Caco-2 (cell line): ENCODE data around the gene RRH. TPM values are rescaled to one million over a fixed set of nuclear protein-coding genes. Genes with fewer than 3 reads are reported as not detected.

Source experiments
- BruUV-seq: library from RNA; stranded (reverse); fragments of 400-500 nt; replicated peaks from 2 replicates; lab custom pipeline; 2021; lab: Mats Ljungman, UMichigan
- CTCF ChIA-PET: fragments of 300-600 bp; sonication (Branson Sonifier 250); formaldehyde crosslinking; loops from one replicate; lab custom pipeline; 2022; ENCODE audit warnings: antibody characterized with exemption; lab: Charles Lee
- POLR2A ChIA-PET: fragments of 300-600 bp; sonication (Branson Sonifier 250); formaldehyde crosslinking; loops from one replicate; lab custom pipeline; 2022; ENCODE audit warnings: antibody characterized with exemption; lab: Charles Lee
- DNase-seq, 2 experiments: peaks; one replicate each; pipeline versions ENCODE4 v3.0.0 to v3.0.0-alpha.2; 2020 to 2022
- H3K27me3 ChIP-seq: replicated peaks from 2 replicates; pipeline ENCODE4 v1.6.0; 2011; ENCODE audit warnings: low read length; ENCODE audit not compliant: control insufficient read depth, insufficient read depth
- H3K36me3 ChIP-seq: 2 replicates; pipeline ENCODE4 v1.5.1; 2011; ENCODE audit warnings: low read length; ENCODE audit not compliant: control insufficient read depth, insufficient read depth
- H3K4me1 ChIP-seq: fragments of 250-450 bp; sonication (Bioruptor Pico); 2 replicates; pipeline ENCODE4 v1.5.1; 2020; ENCODE audit warnings: mild to moderate bottlenecking
- H3K4me3 ChIP-seq: 2 replicates; pipeline ENCODE4 v1.5.1; 2011; ENCODE audit warnings: low read depth, mild to moderate bottlenecking, control low read depth, low read length
- H3K9me3 ChIP-seq: fragments of 250-450 bp; sonication (Bioruptor Pico); 2 replicates; pipeline ENCODE4 v1.5.1; 2020; ENCODE audit warnings: mild to moderate bottlenecking, moderate library complexity
- H3K27ac Mint-ChIP-seq: one replicate; pipeline ENCODE4 v1.8.0; 2022; ENCODE audit warnings: mixed read lengths; ENCODE audit not compliant: unreplicated experiment
- H3K27me3 Mint-ChIP-seq: one replicate; pipeline ENCODE4 v1.8.0; 2022; ENCODE audit warnings: mixed read lengths; ENCODE audit not compliant: insufficient read depth, unreplicated experiment
- H3K36me3 Mint-ChIP-seq: one replicate; pipeline ENCODE4 v1.8.0; 2022; ENCODE audit warnings: mild to moderate bottlenecking, mixed read lengths; ENCODE audit not compliant: insufficient read depth, unreplicated experiment
- H3K4me1 Mint-ChIP-seq: one replicate; pipeline ENCODE4 v1.8.0; 2022; ENCODE audit warnings: low read depth, mixed read lengths; ENCODE audit not compliant: unreplicated experiment
- H3K4me3 Mint-ChIP-seq: one replicate; pipeline ENCODE4 v1.8.0; 2022; ENCODE audit warnings: mild to moderate bottlenecking, moderate library complexity, mixed read lengths; ENCODE audit not compliant: unreplicated experiment
- H3K9me3 Mint-ChIP-seq: one replicate; pipeline ENCODE4 v1.8.0; 2022; ENCODE audit warnings: mixed read lengths; ENCODE audit not compliant: unreplicated experiment
- CTCF ChIP-seq, 2 experiments: fragments of 200-600 bp in 1 of 2; IDR thresholded peaks; 1 replicate in 1 of 2; 2 replicates in 1 of 2; pipeline versions ENCODE4 v1.5.1 to v1.8.0; 2011 to 2022; ENCODE audit warnings: antibody characterized with exemption in 1 of 2, control low read depth in 1 of 2, inconsistent platforms in 1 of 2, low read depth in 1 of 2, low read length in 1 of 2, mild to moderate bottlenecking in 1 of 2, moderate library complexity in 1 of 2; ENCODE audit not compliant: insufficient read depth in 1 of 2, severe bottlenecking in 1 of 2, unreplicated experiment in 1 of 2
- intact Hi-C: fragments of 100-400 bp; cut with micrococcal nuclease; formaldehyde crosslinking; loops from one replicate; pipeline ENCODE4 v1.10.0; 2022; ENCODE audit not compliant: unreplicated experiment
- total RNA-seq: library from RNA; stranded (reverse); gene quantifications from 2 replicates; pipeline ENCODE4 v1.2.3, GENCODE V29; 2022

The RRH gene
- total RNA-seq, 1 experiment from 2014 or later: 0.34 TPM

GRCh38 chr4:109879636-109880314 is 52.0 kb downstream of the RRH start:
- Histone ChIP-seq H3K4me3 (no peak overlapping the region), H3K9me3 (no peaks in the 10 kb centered on the region), H3K36me3 (no peaks in the 10 kb centered on the region), H3K4me1 (no peaks in the 10 kb centered on the region), H3K27me3 (no peaks in the 10 kb centered on the region; the same call in 1 of the 2 replicates)
- Mint-ChIP-seq H3K4me3 (no peak overlapping the region), H3K27me3 (peaks cover 4% of the 10 kb centered on the region), H3K27ac (no peak overlapping the region), H3K36me3 (no peaks in the 10 kb centered on the region), H3K9me3 (no peaks in the 10 kb centered on the region), H3K4me1 (no peaks in the 10 kb centered on the region)
- intact Hi-C loops: no loop called here
- no peak for TF ChIP-seq CTCF (IDR thresholded peaks at IDR 0.05; ENCODE audit: insufficient read depth in 1 of 2, low read depth in 1 of 2, low read length in 1 of 2, severe bottlenecking in 1 of 2, unreplicated experiment in 1 of 2)
- ChIA-PET POLR2A (no interaction called here), CTCF (no interaction called here)
- no peak for DNase-seq
- no TSS peak for BruUV-seq

- ChIA-PET POLR2A (no interaction called here), CTCF (no interaction called here)
- Mint-ChIP-seq H3K4me1 (no peaks in the 10 kb centered on the region), H3K27ac (no peak overlapping the region), H3K36me3 (no peaks in the 10 kb centered on the region), H3K27me3 (no peaks in the 10 kb centered on the region), H3K4me3 (no peak overlapping the region), H3K9me3 (no peaks in the 10 kb centered on the region)
- no peak for DNase-seq
- Histone ChIP-seq H3K27me3 (no peaks in the 10 kb centered on the region), H3K4me1 (no peaks in the 10 kb centered on the region), H3K4me3 (no peak overlapping the region), H3K9me3 (no peaks in the 10 kb centered on the region), H3K36me3 (no peaks in the 10 kb centered on the region)
- no peak for TF ChIP-seq CTCF (IDR thresholded peaks at IDR 0.05; ENCODE audit: insufficient read depth in 1 of 2, low read depth in 1 of 2, low read length in 1 of 2, severe bottlenecking in 1 of 2, unreplicated experiment in 1 of 2)
- intact Hi-C loops: no loop called here
- no TSS peak for BruUV-seq
These were observed 58.5 kb downstream of the RRH start for GRCh38 chr4:109886303-109886702.

GRCh38 chr4:109887071-109887470 is 59.3 kb downstream of the RRH start:
- Histone ChIP-seq H3K36me3 (no peaks in the 10 kb centered on the region), H3K4me3 (no peak overlapping the region), H3K4me1 (no peaks in the 10 kb centered on the region), H3K27me3 (no peaks in the 10 kb centered on the region), H3K9me3 (no peaks in the 10 kb centered on the region)
- ChIA-PET POLR2A (interaction anchor here (0.7 kb wide), 1 partner anchor 74 kb away, joined by 5 read pairs; no protein-coding TSS in a partner anchor), CTCF (no interaction called here)
- Mint-ChIP-seq H3K27ac (no peak overlapping the region), H3K9me3 (no peaks in the 10 kb centered on the region), H3K27me3 (no peaks in the 10 kb centered on the region), H3K4me1 (no peaks in the 10 kb centered on the region), H3K36me3 (no peaks in the 10 kb centered on the region), H3K4me3 (no peak overlapping the region)
- intact Hi-C loops: no loop called here
- no peak for TF ChIP-seq CTCF (IDR thresholded peaks at IDR 0.05; ENCODE audit: insufficient read depth in 1 of 2, low read depth in 1 of 2, low read length in 1 of 2, severe bottlenecking in 1 of 2, unreplicated experiment in 1 of 2)
- BruUV-seq: no TSS peak
- DNase-seq: no peak
